ENCODE data around the gene EXOSC5. TPM values are rescaled to one million over a fixed set of nuclear protein-coding genes. Genes with fewer than 3 reads are reported as not detected.

The EXOSC5 gene
- polyA plus RNA-seq, 1 experiment, result 7.8 TPM

GRCh38 chr19:41355802-41356201 is 41.4 kb downstream of the EXOSC5 start:
- Histone ChIP-seq H3K4me3 (ENCODE audit: low read depth, low read length) (no peak overlapping the region), H3K9me3 (ENCODE audit: control insufficient read depth, insufficient read depth, low read length) (no peaks in the 10 kb centered on the region; the same call in 1 of the 2 replicates), H3K27me3 (ENCODE audit: control insufficient read depth, insufficient read depth, low read length) (no peaks in the 10 kb centered on the region), H3K27ac (ENCODE audit: low read depth, low read length) (no peak overlapping the region)
- no peak for TF ChIP-seq CTCF (IDR thresholded peaks at IDR 0.05; ENCODE audit: low read depth, low read length)
- no peak for DNase-seq (ENCODE audit: low read depth, low spot score)
- ChIA-PET POLR2A (no interaction called here), CTCF (interaction anchor here (0.6 to 2.2 kb wide), 8 partner anchors 8 to 214 kb away, joined by 3 to 13 read pairs (median 4); partner anchors contain the start of genes B9D2 and DMAC2)

GRCh38 chr19:41355035-41355434 is 42.1 kb downstream of the EXOSC5 start:
- Histone ChIP-seq H3K27me3 (ENCODE audit: control insufficient read depth, insufficient read depth, low read length) (no peaks in the 10 kb centered on the region), H3K4me3 (ENCODE audit: low read depth, low read length) (no peak overlapping the region), H3K9me3 (ENCODE audit: control insufficient read depth, insufficient read depth, low read length) (no peaks in the 10 kb centered on the region; the same call in 1 of the 2 replicates), H3K27ac (ENCODE audit: low read depth, low read length) (no peak overlapping the region)
- no peak for DNase-seq (ENCODE audit: low read depth, low spot score)
- no peak for TF ChIP-seq CTCF (IDR thresholded peaks at IDR 0.05; ENCODE audit: low read depth, low read length)
- CTCF ChIA-PET, result interaction anchor here (0.5 to 2.2 kb wide), 11 partner anchors 8 to 163 kb away, joined by 3 to 13 read pairs (median 4); partner anchors contain the start of genes B9D2 and DMAC2
- POLR2A ChIA-PET, result no interaction called here

- ChIA-PET POLR2A (no interaction called here), CTCF (interaction anchor here (0.5 to 2.2 kb wide), 7 partner anchors 9 to 85 kb away, joined by 3 to 13 read pairs (median 3); partner anchors contain the start of genes B9D2 and DMAC2)
- H3K27ac ChIP-seq (ENCODE audit: low read depth, low read length), result peak overlapping the region; percentile 21
- TF ChIP-seq CTCF (IDR thresholded peaks at IDR 0.05; ENCODE audit: low read depth, low read length), result no peak
- peak overlapping the region; percentile 91 for H3K4me3 ChIP-seq (ENCODE audit: low read depth, low read length)
- H3K9me3 ChIP-seq (ENCODE audit: control insufficient read depth, insufficient read depth, low read length), result no peaks in the 10 kb centered on the region; the same call in 1 of the 2 replicates
- DNase-seq (ENCODE audit: low read depth, low spot score), result no peak
- H3K27me3 ChIP-seq (ENCODE audit: control insufficient read depth, insufficient read depth, low read length), result no peaks in the 10 kb centered on the region
Measured at GRCh38 chr19:41354343-41354953, 42.7 kb downstream of the EXOSC5 start.

- H3K27me3 ChIP-seq (ENCODE audit: control insufficient read depth, insufficient read depth, low read length), result no peaks in the 10 kb centered on the region
- peak; percentile 76 for DNase-seq (ENCODE audit: low read depth, low spot score)
- peak; percentile 87 for TF ChIP-seq CTCF (IDR thresholded peaks at IDR 0.05; ENCODE audit: low read depth, low read length)
- no peaks in the 10 kb centered on the region; the same call in 1 of the 2 replicates for H3K9me3 ChIP-seq (ENCODE audit: control insufficient read depth, insufficient read depth, low read length)
- ChIA-PET POLR2A (interaction anchor here (0.6 to 3.0 kb wide), 6 partner anchors 10 to 45 kb away, joined by 3 to 43 read pairs (median 6); partner anchors contain the start of genes B9D2 and CCDC97), CTCF (interaction anchor here (0.6 to 2.8 kb wide), 7 partner anchors 10 to 656 kb away, joined by 3 to 16 read pairs (median 4); partner anchors contain the start of gene B9D2)
- H3K4me3 ChIP-seq (ENCODE audit: low read depth, low read length), result peak within 1 kb of the TSS; percentile 91
- peak within 1 kb of the TSS; percentile 21 for H3K27ac ChIP-seq (ENCODE audit: low read depth, low read length)
Measured at GRCh38 chr19:41353466-41354342, 43.5 kb downstream of the EXOSC5 start, which contains the start of gene TGFB1. TSS of gene TGFB1 (minus strand) at chr19:41353922. CDS start at chr19:41353044, 878 bp downstream.
